Hematopoietic multipotent progenitor cell (in vitro differentiated cells): ENCODE measurements around the gene EEF1AKMT3. TPM values are rescaled to one million over a fixed set of nuclear protein-coding genes. Genes with fewer than 3 reads are reported as not detected.
A peak's percentile ranks its signal among the peaks of the same experiment; 100 is the strongest.

ENCODE experiments used
- DNase-seq, 3 donors: peaks; one replicate each; pipeline ENCODE4 v3.0.0-alpha.2; 2011 to 2015; ENCODE audit warnings: low read depth in 2 of 3, low spot score in 2 of 3
- total RNA-seq: library from RNA; depleted of rRNA; stranded (reverse); fragments of >200 nt; gene quantifications from one replicate; pipeline ENCODE4 v1.2.3, GENCODE V29; 2012

EEF1AKMT3 gene
- 8.9 TPM for total RNA-seq

GRCh38 chr12:57772429-57773322 is at the start of gene EEF1AKMT3:
EEF1AKMT3 (plus strand) TSS chr12:57772614; CDS start chr12:57772725, 111 bp downstream.
- no peak for DNase-seq

- DNase-seq: no peak
Observed at GRCh38 chr12:57722716-57723629, 49.4 kb upstream of the EEF1AKMT3 start.

GRCh38 chr12:57723630-57723962 is 48.8 kb upstream of the EEF1AKMT3 start:
- no peak for DNase-seq

GRCh38 chr12:57724003-57724935 is 48.1 kb upstream of the EEF1AKMT3 start:
- DNase-seq: no peak

- DNase-seq: no peak
Observed at GRCh38 chr12:57724936-57725740, 47.3 kb upstream of the EEF1AKMT3 start.

- DNase-seq: no peak
Observed at GRCh38 chr12:57725851-57726150, 46.6 kb upstream of the EEF1AKMT3 start.

- peak in 2 of 3 donors; percentile 30 to 52 for DNase-seq
Observed at GRCh38 chr12:57726151-57726883, 46.1 kb upstream of the EEF1AKMT3 start.

- DNase-seq: no peak
Observed at GRCh38 chr12:57726884-57727757, 45.3 kb upstream of the EEF1AKMT3 start.

- DNase-seq: no peak
Observed at GRCh38 chr12:57727758-57728395, 44.5 kb upstream of the EEF1AKMT3 start.

GRCh38 chr12:57729321-57729844 is 43.0 kb upstream of the EEF1AKMT3 start:
- no peak for DNase-seq

- no peak for DNase-seq
Observed at GRCh38 chr12:57730336-57731067, 41.9 kb upstream of the EEF1AKMT3 start.

GRCh38 chr12:57731411-57732080 is 40.9 kb upstream of the EEF1AKMT3 start:
- DNase-seq: no peak

- no peak for DNase-seq
Observed at GRCh38 chr12:57732270-57732669, 40.1 kb upstream of the EEF1AKMT3 start.

- no peak for DNase-seq
Observed at GRCh38 chr12:57732726-57733593, 39.5 kb upstream of the EEF1AKMT3 start.

GRCh38 chr12:57733928-57734327 is 38.5 kb upstream of the EEF1AKMT3 start:
- no peak for DNase-seq
